K562 (cell line): Measurements from ENCODE around the gene ASPHD2.

ENCODE experiments used
- BRD9 ChIP-seq: fragments of 450-650 bp; IDR thresholded peaks from 2 replicates; pipeline ENCODE4 v1.6.1; 2018; ENCODE audit warnings: low read depth; ENCODE audit not compliant: partially characterized antibody
- CTCF ChIP-seq, 3 experiments: IDR thresholded peaks in 2 of 3; conservative IDR thresholded peaks in 1 of 3; 2 replicates each; pipeline ENCODE4 v1.5.1; 2011 to 2012; ENCODE audit warnings: low read length in 3 of 3, mild to moderate bottlenecking in 3 of 3, control low read depth in 2 of 3, improper control_type of control experiment in 1 of 3, inconsistent platforms in 1 of 3, low read depth in 1 of 3, mixed read lengths in 1 of 3, moderate library complexity in 1 of 3; ENCODE audit not compliant: insufficient read depth in 2 of 3
- JUNB ChIP-seq: fragments of 450-650 bp; formaldehyde crosslinking; conservative IDR thresholded peaks from 2 replicates; pipeline ENCODE4 v1.4.0; 2020; ENCODE audit warnings: mild to moderate bottlenecking
- KLF1 ChIP-seq: fragments of 450-650 bp; IDR thresholded peaks from 2 replicates; pipeline ENCODE4 v1.6.1; 2016; ENCODE audit warnings: missing genetic modification characterization, missing compliant biosample characterization
- KLF13 ChIP-seq: fragments of 450-650 bp; IDR thresholded peaks from 2 replicates; pipeline ENCODE4 v1.6.1; 2016; ENCODE audit warnings: missing genetic modification characterization, low read depth, mild to moderate bottlenecking, missing compliant biosample characterization, moderate library complexity, borderline replicate concordance
- KLF16 ChIP-seq: IDR thresholded peaks from 2 replicates; pipeline ENCODE4 v1.6.1; 2016; ENCODE audit warnings: antibody characterized with exemption
- LCOR ChIP-seq: sonication (generic); formaldehyde crosslinking; IDR thresholded peaks from 2 replicates; pipeline ENCODE4 v1.8.0; 2022; ENCODE audit warnings: mild to moderate bottlenecking, missing genetic modification reagents
- NFATC3 ChIP-seq: fragments of 450-650 bp; IDR thresholded peaks from 2 replicates; pipeline ENCODE4 v1.6.1; 2017; ENCODE audit warnings: mild to moderate bottlenecking
- POLR2AphosphoS5 ChIP-seq: IDR thresholded peaks from 2 replicates; pipeline ENCODE4 v1.6.1; 2011; ENCODE audit warnings: mild to moderate bottlenecking, low read depth, low read length, moderate library complexity; ENCODE audit not compliant: control insufficient read depth, insufficient read depth
- ZNF436 ChIP-seq: fragments of 250-450, 450-650 bp; sonication (Bioruptor Pico); formaldehyde crosslinking; IDR thresholded peaks from 2 replicates; pipeline ENCODE4 v1.7.0; 2020; ENCODE audit warnings: mild to moderate bottlenecking
- TF ChIP-seq, protein P1 (sequence below): fragments of 250-450 bp; sonication (Bioruptor Pico); IDR thresholded peaks from 2 replicates; pipeline ENCODE4 v1.8.0; 2021; ENCODE audit warnings: moderate library complexity, mild to moderate bottlenecking, inconsistent platforms
- TF ChIP-seq, protein P2 (sequence below): fragments of 250-450 bp; sonication (Bioruptor Pico); IDR thresholded peaks from 2 replicates; pipeline ENCODE4 v1.5.0; 2020; ENCODE audit warnings: mild to moderate bottlenecking

- TF ChIP-seq ZNF436: no peak
- TF ChIP-seq, protein P1, sequence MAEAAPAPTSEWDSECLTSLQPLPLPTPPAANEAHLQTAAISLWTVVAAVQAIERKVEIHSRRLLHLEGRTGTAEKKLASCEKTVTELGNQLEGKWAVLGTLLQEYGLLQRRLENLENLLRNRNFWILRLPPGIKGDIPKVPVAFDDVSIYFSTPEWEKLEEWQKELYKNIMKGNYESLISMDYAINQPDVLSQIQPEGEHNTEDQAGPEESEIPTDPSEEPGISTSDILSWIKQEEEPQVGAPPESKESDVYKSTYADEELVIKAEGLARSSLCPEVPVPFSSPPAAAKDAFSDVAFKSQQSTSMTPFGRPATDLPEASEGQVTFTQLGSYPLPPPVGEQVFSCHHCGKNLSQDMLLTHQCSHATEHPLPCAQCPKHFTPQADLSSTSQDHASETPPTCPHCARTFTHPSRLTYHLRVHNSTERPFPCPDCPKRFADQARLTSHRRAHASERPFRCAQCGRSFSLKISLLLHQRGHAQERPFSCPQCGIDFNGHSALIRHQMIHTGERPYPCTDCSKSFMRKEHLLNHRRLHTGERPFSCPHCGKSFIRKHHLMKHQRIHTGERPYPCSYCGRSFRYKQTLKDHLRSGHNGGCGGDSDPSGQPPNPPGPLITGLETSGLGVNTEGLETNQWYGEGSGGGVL (CRISPR knock-in tag): no peak
- TF ChIP-seq KLF16: no peak
- TF ChIP-seq NFATC3: no peak
- no peak for TF ChIP-seq KLF13 (tag)
- TF ChIP-seq, protein P2, sequence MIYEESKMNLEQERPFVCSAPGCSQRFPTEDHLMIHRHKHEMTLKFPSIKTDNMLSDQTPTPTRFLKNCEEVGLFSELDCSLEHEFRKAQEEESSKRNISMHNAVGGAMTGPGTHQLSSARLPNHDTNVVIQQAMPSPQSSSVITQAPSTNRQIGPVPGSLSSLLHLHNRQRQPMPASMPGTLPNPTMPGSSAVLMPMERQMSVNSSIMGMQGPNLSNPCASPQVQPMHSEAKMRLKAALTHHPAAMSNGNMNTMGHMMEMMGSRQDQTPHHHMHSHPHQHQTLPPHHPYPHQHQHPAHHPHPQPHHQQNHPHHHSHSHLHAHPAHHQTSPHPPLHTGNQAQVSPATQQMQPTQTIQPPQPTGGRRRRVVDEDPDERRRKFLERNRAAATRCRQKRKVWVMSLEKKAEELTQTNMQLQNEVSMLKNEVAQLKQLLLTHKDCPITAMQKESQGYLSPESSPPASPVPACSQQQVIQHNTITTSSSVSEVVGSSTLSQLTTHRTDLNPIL (CRISPR knock-in tag): no peak
- no peak for TF ChIP-seq CTCF (IDR thresholded peaks at IDR 0.05 in 2 of 3, conservative IDR thresholded peaks at IDR 0.05 in 1 of 3; ENCODE audit: insufficient read depth in 2 of 3, low read depth in 1 of 3, low read length in 3 of 3)
- TF ChIP-seq JUNB: no peak
- TF ChIP-seq KLF1 (tag): no peak
- TF ChIP-seq POLR2AphosphoS5: no peak
- no peak for TF ChIP-seq LCOR
- no peak for TF ChIP-seq BRD9
Measured at GRCh38 chr22:26436903-26437515, 7.9 kb downstream of the ASPHD2 start.
